ENCODE data around the gene ADD1. TPM values are rescaled to one million over a fixed set of nuclear protein-coding genes. Genes with fewer than 3 reads are reported as not detected.

The ADD1 gene
- polyA plus RNA-seq, 3 donors = 76.1 to 122 (median 103) TPM

- Histone ChIP-seq H3K4me2 (replicated peaks; ENCODE audit: extremely low read depth, low read length, poor library complexity, severe bottlenecking) (no peak overlapping the region), H3K9ac (ENCODE audit: insufficient read depth, low read length, poor library complexity, severe bottlenecking) (no peak overlapping the region), H3K27me3 (ENCODE audit: control insufficient read depth in 2 of 2, insufficient read depth in 2 of 2, low read length in 2 of 2) (no peaks in the 10 kb centered on the region), H3K4me3 (replicated peaks in 1 of 3; ENCODE audit: low read depth in 2 of 3, low read length in 3 of 3) (no peak overlapping the region), H2AFZ (ENCODE audit: insufficient read depth, low read depth, low read length, poor library complexity, severe bottlenecking) (no peak overlapping the region), H3K27ac (ENCODE audit: low read depth in 1 of 2, low read length in 2 of 2) (no peak overlapping the region), H4K20me1 (ENCODE audit: insufficient read depth, low read length) (peaks cover 99% of the 10 kb centered on the region), H3K36me3 (replicated peaks in 1 of 2; ENCODE audit: control insufficient read depth in 1 of 2, insufficient read depth in 2 of 2, low read length in 2 of 2) (peaks cover 19 to 23% of the 10 kb centered on the region in 2 donors), H3K4me1 (ENCODE audit: control insufficient read depth in 1 of 2, insufficient read depth in 2 of 2, low read length in 2 of 2) (peaks cover 5 to 16% of the 10 kb centered on the region in 2 donors), H3K9me3 (replicated peaks in 1 of 2; ENCODE audit: control insufficient read depth in 1 of 2, insufficient read depth in 1 of 2, low read length in 2 of 2) (no peaks in the 10 kb centered on the region), H3K79me2 (ENCODE audit: insufficient read depth, low read length) (peaks cover 98% of the 10 kb centered on the region)
- peaks cover 25 to 33% of the 10 kb centered on the region in 2 donors for H3K36me3 Mint-ChIP-seq
- TF ChIP-seq CTCF (IDR thresholded peaks at IDR 0.05) = no peak
- no peak overlapping the region for H3K4me3 Mint-ChIP-seq
- no CpG with 5 or more reads among the region's 2 CpGs for WGBS (ENCODE audit: insufficient coverage)
- H3K27ac Mint-ChIP-seq = peak overlapping the region in 2 of 7 donors; percentile 10 to 63
- DNase-seq = no peak
- no peaks in the 10 kb centered on the region for H3K9me3 Mint-ChIP-seq
- H3K4me1 Mint-ChIP-seq = peaks cover 44% of the 10 kb centered on the region
- intact Hi-C loops (cut with micrococcal nuclease) = no loop called here
- H3K27me3 Mint-ChIP-seq (ENCODE audit: low read depth in 3 of 3) = peaks cover 0 to 1% (median 0%) of the 10 kb centered on the region in 3 donors
These were observed 7.5 kb downstream of the ADD1 start for GRCh38 chr4:2850966-2851798.

- H3K27ac Mint-ChIP-seq = peak overlapping the region in 1 of 7 donors; percentile 35
- no peak for TF ChIP-seq CTCF (IDR thresholded peaks at IDR 0.05)
- no peak overlapping the region for H3K4me2 ChIP-seq (replicated peaks; ENCODE audit: extremely low read depth, low read length, poor library complexity, severe bottlenecking)
- peaks cover 98% of the 10 kb centered on the region for H3K79me2 ChIP-seq (ENCODE audit: insufficient read depth, low read length)
- no peaks in the 10 kb centered on the region for H3K9me3 ChIP-seq (replicated peaks in 1 of 2; ENCODE audit: control insufficient read depth in 1 of 2, insufficient read depth in 1 of 2, low read length in 2 of 2)
- DNase-seq = no peak
- no peak overlapping the region for H3K27ac ChIP-seq (ENCODE audit: low read depth in 1 of 2, low read length in 2 of 2)
- H3K9me3 Mint-ChIP-seq = no peaks in the 10 kb centered on the region
- H3K4me1 Mint-ChIP-seq = peaks cover 40% of the 10 kb centered on the region
- H3K4me3 ChIP-seq (replicated peaks in 1 of 3; ENCODE audit: low read depth in 2 of 3, low read length in 3 of 3) = no peak overlapping the region
- H3K36me3 Mint-ChIP-seq = peaks cover 32 to 39% of the 10 kb centered on the region in 2 donors
- H2AFZ ChIP-seq (ENCODE audit: insufficient read depth, low read depth, low read length, poor library complexity, severe bottlenecking) = no peak overlapping the region
- no peak overlapping the region for H3K9ac ChIP-seq (ENCODE audit: insufficient read depth, low read length, poor library complexity, severe bottlenecking)
- no peak overlapping the region for H3K4me3 Mint-ChIP-seq
- peaks cover 97% of the 10 kb centered on the region for H4K20me1 ChIP-seq (ENCODE audit: insufficient read depth, low read length)
- H3K27me3 Mint-ChIP-seq (ENCODE audit: low read depth in 3 of 3) = peaks cover 0 to 1% (median 0%) of the 10 kb centered on the region in 3 donors
- 0% methylated on average over 4 of the region's 7 CpGs for WGBS (ENCODE audit: insufficient coverage)
- H3K4me1 ChIP-seq (ENCODE audit: control insufficient read depth in 1 of 2, insufficient read depth in 2 of 2, low read length in 2 of 2) = peaks cover 5 to 10% of the 10 kb centered on the region in 2 donors
- intact Hi-C loops (cut with micrococcal nuclease) = no loop called here
- no peaks in the 10 kb centered on the region for H3K27me3 ChIP-seq (ENCODE audit: control insufficient read depth in 2 of 2, insufficient read depth in 2 of 2, low read length in 2 of 2)
- peaks cover 19 to 26% of the 10 kb centered on the region in 2 donors for H3K36me3 ChIP-seq (replicated peaks in 1 of 2; ENCODE audit: control insufficient read depth in 1 of 2, insufficient read depth in 2 of 2, low read length in 2 of 2)
These were observed 8.9 kb downstream of the ADD1 start for GRCh38 chr4:2852481-2852921.
